OCI-LY1 (cell line): ENCODE measurements around the gene PASK.

ENCODE experiments used
- CTCF ChIP-seq: fragments of 200-600 bp; sonication (generic), shearing (Covaris generic); IDR thresholded peaks from 2 replicates; pipeline ENCODE4 v1.5.1; 2017; ENCODE audit warnings: mild to moderate bottlenecking, antibody characterized with exemption, low read length, moderate library complexity, mixed read lengths
- EZH2 ChIP-seq: fragments of 200-600 bp; sonication (generic), shearing (Covaris generic); IDR thresholded peaks from 2 replicates; pipeline ENCODE4 v1.8.0; 2017; ENCODE audit warnings: borderline replicate concordance, mixed run types, mild to moderate bottlenecking, antibody characterized with exemption, low read length, moderate library complexity, mixed read lengths

GRCh38 chr2:241136661-241137260, 12.5 kb downstream of the PASK start:
- no peak for TF ChIP-seq CTCF
- TF ChIP-seq EZH2 = no peak
